HT-29 (cell line): ENCODE results near the gene TBX10. TPM values are rescaled to one million over a fixed set of nuclear protein-coding genes. Genes with fewer than 3 reads are reported as not detected.
"Not testable (repeated sequence)": the region's sequence is repeated elsewhere in the genome, so short reads cannot be mapped to it uniquely, and the experiment has no call there.

Experiments used
- DNase-seq: peaks from one replicate; pipeline ENCODE4 v3.0.0-alpha.2; 2015; ENCODE audit warnings: low spot score
- total RNA-seq: library from RNA; depleted of rRNA; stranded (reverse); fragments of >200 nt; shearing (Covaris generic); gene quantifications from 2 replicates; pipeline ENCODE4 v1.2.3, GENCODE V29; 2014

TBX10 gene
- total RNA-seq, 1 experiment from 2014 or later: 5.4 TPM

DNA sequence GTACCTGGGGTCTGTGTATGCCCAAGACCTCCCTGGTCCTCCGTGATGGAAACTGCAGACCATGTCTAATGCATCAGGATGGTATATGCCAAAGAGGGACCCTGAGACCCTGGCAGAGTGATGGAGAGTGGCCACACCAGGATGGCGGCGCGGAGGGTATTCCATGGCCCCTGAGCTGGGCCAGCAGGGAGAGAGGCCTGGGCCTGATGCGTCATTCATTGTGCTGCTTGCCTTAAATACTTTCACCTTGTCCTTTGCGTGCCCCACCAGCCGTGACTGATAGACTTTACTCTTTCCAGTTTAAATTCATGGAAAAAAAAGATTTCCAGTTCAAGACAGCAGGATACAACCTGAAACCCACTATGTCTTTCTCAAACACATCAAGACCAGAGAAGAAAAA lies 38.5 kb downstream of the TBX10 start:
- DNase-seq: no peak

- DNase-seq: no peak
These were observed 39.1 kb downstream of the TBX10 start for GRCh38 chr11:67600324-67601029.

GRCh38 chr11:67599149-67599548 lies 40.4 kb downstream of the TBX10 start:
- DNase-seq: no peak

DNA sequence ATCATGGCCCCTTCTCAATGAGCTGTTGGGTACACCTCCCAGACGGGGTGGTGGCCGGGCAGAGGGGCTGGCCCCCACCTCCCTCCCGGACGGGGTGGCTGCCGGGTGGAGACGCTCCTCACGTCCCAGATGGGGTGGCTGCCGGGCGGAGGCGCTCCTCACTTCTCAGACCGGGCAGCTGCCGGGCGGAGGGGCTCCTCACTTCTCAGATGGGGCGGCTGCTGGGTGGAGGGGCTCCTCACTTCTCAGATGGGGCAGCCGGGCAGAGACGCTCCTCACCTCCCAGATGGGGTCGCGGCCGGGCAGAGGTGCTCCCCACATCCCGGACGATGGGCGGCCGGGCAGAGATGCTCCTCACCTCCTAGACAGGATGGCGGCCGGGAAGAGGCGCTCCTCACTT lies 41.6 kb downstream of the TBX10 start:
- DNase-seq: not testable (repeated sequence)

DNA sequence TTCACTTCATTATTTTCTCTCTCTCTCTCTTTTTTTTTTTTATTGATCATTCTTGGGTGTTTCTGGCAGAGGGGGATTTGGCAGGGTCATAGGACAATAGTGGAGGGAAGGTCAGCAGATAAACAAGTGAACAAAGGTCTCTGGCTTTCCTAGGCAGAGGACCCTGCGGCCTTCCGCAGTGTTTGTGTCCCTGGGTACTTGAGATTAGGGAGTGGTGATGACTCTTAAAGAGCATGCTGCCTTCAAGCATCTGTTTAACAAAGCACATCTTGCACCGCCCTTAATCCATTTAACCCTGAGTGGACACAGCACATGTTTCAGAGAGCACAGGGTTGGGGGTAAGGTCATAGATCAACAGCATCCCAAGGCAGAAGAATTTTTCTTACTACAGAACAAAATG lies 42.1 kb downstream of the TBX10 start:
- DNase-seq: not testable (repeated sequence)

DNA sequence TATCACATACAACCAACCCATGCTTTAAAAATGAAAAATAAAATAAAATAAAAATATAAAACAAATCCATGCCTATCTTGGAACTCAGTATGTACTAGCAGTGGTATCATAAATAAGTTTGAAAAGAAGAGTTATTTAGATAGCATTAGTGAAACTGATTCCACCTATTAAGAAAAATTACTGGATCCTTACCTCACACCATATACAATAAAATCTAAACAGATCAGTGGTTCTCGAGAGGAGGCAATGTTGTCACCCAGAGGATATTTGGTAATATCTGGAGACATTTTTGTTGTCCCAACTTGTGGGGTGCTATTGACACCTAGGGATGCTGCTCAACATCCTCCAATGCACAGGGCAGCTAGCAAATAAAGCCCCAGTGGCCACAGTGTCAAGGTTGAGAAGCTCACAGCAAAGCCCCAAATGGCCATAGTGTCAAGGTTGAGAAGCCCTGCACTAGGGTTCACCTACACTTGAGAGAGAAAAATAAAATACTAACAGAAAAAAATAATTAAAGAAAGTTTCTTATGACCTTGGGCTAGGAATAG lies 42.7 kb downstream of the TBX10 start:
- DNase-seq: no peak

GRCh38 chr11:67594480-67594879 lies 45.1 kb downstream of the TBX10 start:
- DNase-seq: no peak

- no peak for DNase-seq
These were observed 46.0 kb downstream of the TBX10 start for GRCh38 chr11:67593565-67593905.

DNA sequence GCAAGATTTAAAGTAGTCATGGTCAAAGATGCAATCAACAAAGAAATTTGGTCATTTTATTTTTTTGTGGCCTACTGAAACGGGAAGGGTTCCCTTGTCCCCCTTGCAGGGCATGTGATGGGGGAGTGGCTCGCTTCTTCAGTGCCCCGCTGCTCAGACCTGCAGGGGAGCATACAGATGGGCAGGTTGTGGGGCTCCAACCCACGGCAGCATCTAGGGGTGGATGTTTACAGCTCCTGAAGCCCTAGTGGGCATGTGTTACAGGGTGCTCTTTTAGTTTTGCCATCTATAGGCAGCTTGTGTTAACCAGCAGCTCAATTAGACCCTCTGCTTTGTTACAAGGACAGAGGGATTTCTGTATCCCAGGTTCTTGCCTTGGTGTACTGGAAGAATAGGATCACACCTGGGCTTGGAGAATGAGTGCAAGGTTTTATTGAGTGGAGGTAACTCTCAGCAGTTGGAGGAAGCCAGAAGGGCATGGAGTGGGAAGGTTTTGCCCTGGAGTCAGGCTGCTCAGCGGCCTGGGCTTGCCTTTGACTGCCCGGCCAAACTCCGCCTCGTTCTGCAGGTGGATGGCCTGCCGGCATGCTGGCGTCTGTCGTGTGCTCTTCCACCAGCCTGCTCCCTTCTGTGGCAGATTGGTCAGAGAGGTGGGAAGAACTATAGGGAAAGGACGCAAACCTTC lies 46.5 kb downstream of the TBX10 start:
- no peak for DNase-seq

- DNase-seq: not testable (repeated sequence)
These were observed 50.6 kb downstream of the TBX10 start for GRCh38 chr11:67588899-67589415.

DNA sequence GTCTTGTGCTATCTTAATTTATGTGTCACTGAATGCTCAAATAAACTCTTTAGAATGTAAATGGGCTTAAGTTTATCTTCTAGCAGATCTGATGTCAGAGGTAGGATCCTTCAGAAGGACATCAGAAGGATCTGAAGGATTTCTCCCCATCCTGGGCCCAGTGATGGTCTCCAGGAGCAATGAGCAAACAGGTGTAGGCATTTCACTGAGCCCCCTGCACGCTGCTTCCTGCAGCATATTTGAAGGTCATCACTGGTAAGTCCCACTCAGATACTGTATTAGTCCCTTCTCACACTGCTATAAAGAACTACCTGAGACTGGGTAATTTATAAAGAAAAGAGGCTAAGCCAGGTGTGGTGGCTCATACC lies 51.4 kb downstream of the TBX10 start:
- no peak for DNase-seq

- no peak for DNase-seq
These were observed 52.9 kb downstream of the TBX10 start for GRCh38 chr11:67586568-67587250.

GRCh38 chr11:67585911-67586310 lies 53.7 kb downstream of the TBX10 start:
- DNase-seq: no peak

- no peak for DNase-seq
These were observed 54.4 kb downstream of the TBX10 start for GRCh38 chr11:67584881-67585873.

- peak; percentile 77 for DNase-seq
These were observed 55.2 kb downstream of the TBX10 start for GRCh38 chr11:67584205-67584880.

DNA sequence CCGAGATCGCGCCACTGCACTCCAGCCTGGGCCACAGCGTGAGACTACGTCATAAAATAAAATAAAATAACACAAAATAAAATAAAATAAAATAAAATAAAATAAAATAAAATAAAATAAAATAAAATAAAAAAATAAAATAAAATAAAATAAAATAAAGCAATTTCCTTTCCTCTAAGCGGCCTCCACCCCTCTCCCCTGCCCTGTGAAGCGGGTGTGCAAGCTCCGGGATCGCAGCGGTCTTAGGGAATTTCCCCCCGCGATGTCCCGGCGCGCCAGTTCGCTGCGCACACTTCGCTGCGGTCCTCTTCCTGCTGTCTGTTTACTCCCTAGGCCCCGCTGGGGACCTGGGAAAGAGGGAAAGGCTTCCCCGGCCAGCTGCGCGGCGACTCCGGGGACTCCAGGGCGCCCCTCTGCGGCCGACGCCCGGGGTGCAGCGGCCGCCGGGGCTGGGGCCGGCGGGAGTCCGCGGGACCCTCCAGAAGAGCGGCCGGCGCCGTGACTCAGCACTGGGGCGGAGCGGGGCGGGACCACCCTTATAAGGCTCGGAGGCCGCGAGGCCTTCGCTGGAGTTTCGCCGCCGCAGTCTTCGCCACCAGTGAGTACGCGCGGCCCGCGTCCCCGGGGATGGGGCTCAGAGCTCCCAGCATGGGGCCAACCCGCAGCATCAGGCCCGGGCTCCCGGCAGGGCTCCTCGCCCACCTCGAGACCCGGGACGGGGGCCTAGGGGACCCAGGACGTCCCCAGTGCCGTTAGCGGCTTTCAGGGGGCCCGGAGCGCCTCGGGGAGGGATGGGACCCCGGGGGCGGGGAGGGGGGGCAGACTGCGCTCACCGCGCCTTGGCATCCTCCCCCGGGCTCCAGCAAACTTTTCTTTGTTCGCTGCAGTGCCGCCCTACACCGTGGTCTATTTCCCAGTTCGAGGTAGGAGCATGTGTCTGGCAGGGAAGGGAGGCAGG lies 56.0 kb downstream of the TBX10 start, which contains the start of gene GSTP1:
Gene GSTP1, plus strand, starts transcription at position 566 of the 958 bp plus-strand sequence. Its CDS starts 32 bp downstream, at position 598.
- DNase-seq: peak; percentile 95

DNA sequence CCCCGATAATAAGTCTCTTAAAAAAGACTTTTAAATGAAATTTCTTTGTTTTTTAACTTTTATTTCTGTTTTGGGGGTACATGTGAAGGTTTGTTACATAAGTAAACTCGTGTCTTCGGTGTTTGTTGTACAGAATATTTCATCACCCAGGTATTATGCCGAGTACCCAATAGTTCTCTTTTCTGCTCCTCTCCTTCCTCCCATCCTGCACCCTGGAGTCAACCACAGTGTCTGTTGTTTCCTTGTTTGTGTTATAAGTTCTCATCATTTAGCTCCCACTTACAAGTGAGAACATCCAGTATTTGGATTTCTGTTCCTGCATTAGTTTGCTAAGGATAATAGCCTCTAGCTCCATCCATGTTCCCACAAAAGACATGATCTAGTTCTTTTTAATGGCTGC lies 57.6 kb downstream of the TBX10 start:
- peak; percentile 43 for DNase-seq

GRCh38 chr11:67581469-67581868 lies 58.1 kb downstream of the TBX10 start:
- DNase-seq: peak; percentile 79
